Lung (tissue), 12 donors: ENCODE data around the gene ZC3H13. TPM values are rescaled to one million over a fixed set of nuclear protein-coding genes. Genes with fewer than 3 reads are reported as not detected.
A peak's percentile ranks its signal among the peaks of the same experiment; 100 is the strongest.

ENCODE experiments used
- ATAC-seq: fragments of 200-7000 bp; cut with Tn5 transposase; one replicate; pipeline ENCODE4 v1.9.1; 2020; ENCODE audit warnings: moderate number of reproducible peaks; ENCODE audit not compliant: insufficient read depth, low FRiP score
- DNase-seq, 3 donors: peaks; one replicate each; pipeline ENCODE4 v3.0.0-alpha.2; 2013 to 2017
- H3K27ac ChIP-seq, 2 donors: one replicate each; pipeline ENCODE4 v1.5.1; 2013; ENCODE audit warnings: mild to moderate bottlenecking in 2 of 2, moderate library complexity in 2 of 2, control low read depth in 1 of 2, inconsistent platforms in 1 of 2, low read depth in 1 of 2, low read length in 1 of 2
- H3K27me3 ChIP-seq, 3 donors: one replicate each; pipeline ENCODE4 v1.5.1; 2013; ENCODE audit warnings: low read length in 2 of 3; ENCODE audit not compliant: control insufficient read depth in 3 of 3, insufficient read depth in 3 of 3
- H3K36me3 ChIP-seq, 4 donors: one replicate each; pipeline ENCODE4 v1.5.1; 2013; ENCODE audit warnings: low read length in 4 of 4, mild to moderate bottlenecking in 1 of 4, moderate library complexity in 1 of 4; ENCODE audit not compliant: control insufficient read depth in 4 of 4, insufficient read depth in 4 of 4
- H3K4me1 ChIP-seq, 5 donors: one replicate each; pipeline ENCODE4 v1.5.1; 2013; ENCODE audit warnings: low read length in 5 of 5, mild to moderate bottlenecking in 2 of 5, moderate library complexity in 1 of 5; ENCODE audit not compliant: control insufficient read depth in 5 of 5, insufficient read depth in 5 of 5
- H3K4me3 ChIP-seq: one replicate; pipeline ENCODE4 v1.5.1; 2013; ENCODE audit warnings: mild to moderate bottlenecking, control low read depth, moderate library complexity
- H3K9ac ChIP-seq, 2 donors: one replicate each; pipeline ENCODE4 v1.5.1; 2013; ENCODE audit warnings: low read length in 2 of 2, control low read depth in 1 of 2; ENCODE audit not compliant: insufficient read depth in 1 of 2
- H3K9me3 ChIP-seq, 4 donors: one replicate each; pipeline ENCODE4 v1.5.1; 2013; ENCODE audit warnings: low read length in 3 of 4, mild to moderate bottlenecking in 1 of 4, moderate library complexity in 1 of 4; ENCODE audit not compliant: control insufficient read depth in 4 of 4, insufficient read depth in 3 of 4
- CTCF ChIP-seq: IDR thresholded peaks from 2 replicates; pipeline ENCODE4 v1.5.1; 2012; ENCODE audit warnings: mild to moderate bottlenecking; ENCODE audit errors: control extremely low read depth, extremely low read depth
- WGBS, 2 donors: extraction: QIAGEN DNeasy Blood & Tissue Kit; methylation state at CpG; one replicate each; pipeline ENCODE4 v1.1.7; 2013; 5-methylcytosine and 5-hydroxymethylcytosine counted together
- polyA plus RNA-seq, 2 donors: library from polyadenylated mRNA; stranded (reverse); fragments of 200-250 nt; gene quantifications; one replicate each; pipeline ENCODE4 v1.2.1, GENCODE V29; 2013
- total RNA-seq, 2 donors: library from RNA; depleted of rRNA in 1 of 2; stranded (reverse); fragments of >200 nt in 1 of 2; gene quantifications; one replicate each; pipeline ENCODE4 v1.2.1, GENCODE V29; 2014 to 2021
- donor health status: control.
- donor health status: control.
- donor health status: Bipolar disorder and iron deficiency.
- donor health status: healthy.
- donor health status: DM: yes; HTN: yes; CAD: no.

ZC3H13 gene
- total and polyA plus RNA-seq, 4 donors: 12.6 to 54.3 (median 27.3) TPM

- DNase-seq (no peak), ATAC-seq (no peak)
- Histone ChIP-seq H3K27me3 (no peaks in the 10 kb centered on the region), H3K27ac (no peak overlapping the region), H3K4me3 (no peak overlapping the region), H3K9ac (no peak overlapping the region), H3K9me3 (no peaks in the 10 kb centered on the region), H3K4me1 (no peaks in the 10 kb centered on the region), H3K36me3 (peaks cover 3 to 33% (median 21%) of the 10 kb centered on the region in 4 donors)
- 89 to 96% methylated on average over 1 of the region's 1 CpG for WGBS, 2 donors
- no peak for TF ChIP-seq CTCF
These were observed 91.1 kb downstream of the ZC3H13 start for GRCh38 chr13:45961468-45961867.

DNA sequence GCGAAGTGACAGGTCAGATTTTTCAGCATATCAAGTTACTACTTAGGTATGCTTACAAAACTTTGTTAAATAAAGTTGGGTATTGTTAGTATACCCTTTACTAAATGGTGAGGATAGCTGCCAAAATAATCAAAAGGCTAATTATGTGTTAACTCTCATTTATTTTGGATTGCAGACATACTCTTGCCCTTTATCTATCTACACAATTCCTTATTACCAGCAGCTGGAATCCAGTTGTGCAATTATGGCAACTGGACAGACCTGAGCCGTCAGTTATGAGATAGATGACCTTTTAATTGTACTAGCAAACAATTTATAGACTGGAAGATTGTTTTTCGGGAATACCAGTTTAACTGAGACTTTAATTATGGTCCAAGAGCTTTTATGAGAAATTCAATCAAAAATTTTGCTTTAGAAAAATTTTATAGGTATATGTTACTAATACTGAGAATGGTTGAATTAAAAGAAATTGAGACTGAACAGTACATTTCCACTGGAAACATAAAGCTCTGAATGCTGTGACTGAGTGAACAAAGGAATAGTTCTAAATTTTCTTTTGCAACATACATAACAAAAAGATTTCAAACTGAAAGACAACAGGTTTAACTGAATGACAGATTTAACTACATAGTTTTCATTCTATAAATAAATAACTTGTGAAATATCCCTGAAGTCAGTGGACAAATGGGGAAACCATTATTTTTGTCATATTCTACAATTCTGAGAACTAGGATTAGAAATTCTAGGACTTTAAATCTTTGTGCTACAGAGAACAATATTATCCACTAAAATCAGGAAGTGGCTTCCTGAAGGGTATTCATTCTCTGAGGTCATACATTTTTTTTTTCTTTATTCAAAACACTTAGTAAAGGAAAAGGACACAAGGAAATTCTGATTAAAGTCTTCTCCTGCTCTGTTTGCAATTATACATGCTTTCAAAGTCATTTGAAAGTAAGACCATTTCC is 97.4 kb downstream of the ZC3H13 start:
- Histone ChIP-seq H3K9ac (no peak overlapping the region), H3K9me3 (peaks cover 0 to 3% (median 0%) of the 10 kb centered on the region in 4 donors), H3K27me3 (no peaks in the 10 kb centered on the region), H3K36me3 (peaks cover 2 to 20% (median 14%) of the 10 kb centered on the region in 4 donors), H3K4me1 (peaks cover 0 to 14% (median 2%) of the 10 kb centered on the region in 5 donors), H3K4me3 (no peak overlapping the region), H3K27ac (no peak overlapping the region)
- 85 to 89% methylated on average over 3 of the region's 3 CpGs for WGBS, 2 donors
- DNase-seq (peak in 2 of 3 donors; percentile 66 to 67), ATAC-seq (no peak)
- TF ChIP-seq CTCF: no peak

DNA sequence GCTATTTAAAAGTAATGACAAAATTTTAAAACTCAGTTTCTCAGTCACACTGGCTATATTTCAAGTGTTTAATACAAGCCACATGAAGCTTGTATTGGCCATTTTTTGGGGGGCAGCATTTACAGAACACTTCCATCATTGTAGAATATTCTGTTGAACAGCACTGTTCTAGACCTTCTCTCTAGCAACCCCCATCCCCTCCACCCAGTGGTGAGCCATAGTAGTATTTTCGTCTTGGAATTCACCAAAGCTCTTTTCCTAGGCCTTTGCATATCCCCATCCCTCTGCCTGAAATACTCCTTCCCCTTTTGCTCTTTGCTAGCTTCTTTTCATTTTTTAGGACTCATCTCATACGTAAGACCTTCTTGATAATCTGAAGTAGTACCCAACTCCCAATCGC is 99.5 kb downstream of the ZC3H13 start:
- 94 to 95% methylated on average over 3 of the region's 3 CpGs for WGBS, 2 donors
- H3K9me3 ChIP-seq: peaks cover 0 to 3% (median 0%) of the 10 kb centered on the region in 4 donors
- DNase-seq (no peak), ATAC-seq (no peak)
- peaks cover 0 to 16% (median 2%) of the 10 kb centered on the region in 5 donors for H3K4me1 ChIP-seq
- no peaks in the 10 kb centered on the region for H3K27me3 ChIP-seq
- no peak overlapping the region for H3K4me3 ChIP-seq
- no peak for TF ChIP-seq CTCF
- no peak overlapping the region for H3K9ac ChIP-seq
- H3K27ac ChIP-seq: no peak overlapping the region
- peaks cover 2 to 17% (median 10%) of the 10 kb centered on the region in 4 donors for H3K36me3 ChIP-seq
